H9 (cell line): ENCODE measurements around the gene FOXF1. TPM values are rescaled to one million over a fixed set of nuclear protein-coding genes. Genes with fewer than 3 reads are reported as not detected.

Experiments used
- DNase-seq: peaks from one replicate; pipeline ENCODE4 v3.0.0-alpha.2; 2017
- H2AFZ ChIP-seq: one replicate; pipeline ENCODE4 v1.6.1; 2013; ENCODE audit warnings: mild to moderate bottlenecking, low read length, control low read depth, moderate library complexity
- H2AK5ac ChIP-seq: 2 replicates; pipeline ENCODE4 v1.6.1; 2013; ENCODE audit warnings: low read length, control low read depth, mixed read lengths; ENCODE audit not compliant: insufficient read length
- H2BK120ac ChIP-seq: one replicate; pipeline ENCODE4 v1.6.1; 2013; ENCODE audit warnings: low read depth, mild to moderate bottlenecking, low read length, control low read depth, inconsistent platforms; ENCODE audit not compliant: poor library complexity, severe bottlenecking
- H2BK12ac ChIP-seq: 2 replicates; pipeline ENCODE4 v1.6.1; 2013; ENCODE audit warnings: low read length, control low read depth, mixed read lengths, low read depth; ENCODE audit not compliant: insufficient read length
- H2BK15ac ChIP-seq: 2 replicates; pipeline ENCODE4 v1.6.1; 2013; ENCODE audit warnings: low read depth, low read length, control low read depth
- H2BK20ac ChIP-seq: one replicate; pipeline ENCODE4 v1.6.1; 2013; ENCODE audit warnings: low read depth, mild to moderate bottlenecking, low read length, control low read depth, inconsistent platforms; ENCODE audit not compliant: poor library complexity, severe bottlenecking
- H2BK5ac ChIP-seq: 2 replicates; pipeline ENCODE4 v1.6.1; 2013; ENCODE audit warnings: low read length, control low read depth, mixed read lengths; ENCODE audit not compliant: insufficient read length
- H3K14ac ChIP-seq: 2 replicates; pipeline ENCODE4 v1.6.1; 2013; ENCODE audit warnings: low read length, control low read depth; ENCODE audit not compliant: insufficient read depth
- H3K18ac ChIP-seq: 2 replicates; pipeline ENCODE4 v1.6.1; 2013; ENCODE audit warnings: low read depth, mild to moderate bottlenecking, mixed read lengths, low read length, control low read depth; ENCODE audit not compliant: insufficient read length
- H3K23ac ChIP-seq: 2 replicates; pipeline ENCODE4 v1.6.1; 2013; ENCODE audit warnings: low read length, control low read depth, mixed read lengths, low read depth; ENCODE audit not compliant: insufficient read length
- H3K23me2 ChIP-seq: 2 replicates; pipeline ENCODE4 v1.6.1; 2013; ENCODE audit warnings: low read depth, mild to moderate bottlenecking, mixed read lengths, low read length, control low read depth; ENCODE audit not compliant: insufficient read length, poor library complexity, severe bottlenecking
- H3K27ac ChIP-seq: 2 replicates; pipeline ENCODE4 v1.5.1; 2013; ENCODE audit warnings: low read length, control low read depth, mixed read lengths, low read depth; ENCODE audit not compliant: insufficient read length
- H3K27me3 ChIP-seq: 2 replicates; pipeline ENCODE4 v1.6.1; 2013; ENCODE audit warnings: low read length, control low read depth, inconsistent platforms; ENCODE audit not compliant: insufficient read depth
- H3K4ac ChIP-seq: 2 replicates; pipeline ENCODE4 v1.6.1; 2013; ENCODE audit warnings: low read depth, mild to moderate bottlenecking, control low read depth, inconsistent platforms, low read length, moderate library complexity
- H3K4me1 ChIP-seq: 2 replicates; pipeline ENCODE4 v1.6.1; 2013; ENCODE audit warnings: low read length, control low read depth, inconsistent platforms; ENCODE audit not compliant: insufficient read depth
- H3K4me2 ChIP-seq: 2 replicates; pipeline ENCODE4 v1.6.1; 2013; ENCODE audit warnings: low read length, control low read depth, mixed read lengths; ENCODE audit not compliant: insufficient read length, insufficient read depth
- H3K56ac ChIP-seq: 2 replicates; pipeline ENCODE4 v1.6.1; 2013; ENCODE audit warnings: low read depth, mild to moderate bottlenecking, mixed read lengths, low read length, control low read depth; ENCODE audit not compliant: insufficient read length
- H3K79me1 ChIP-seq: 2 replicates; pipeline ENCODE4 v1.6.1; 2013; ENCODE audit warnings: low read depth, mild to moderate bottlenecking, moderate library complexity, low read length, control low read depth, inconsistent platforms; ENCODE audit not compliant: insufficient read depth, poor library complexity, severe bottlenecking
- H3K79me2 ChIP-seq: 2 replicates; pipeline ENCODE4 v1.6.1; 2013; ENCODE audit warnings: low read length, control low read depth, inconsistent platforms; ENCODE audit not compliant: insufficient read depth
- H3K9ac ChIP-seq: 2 replicates; pipeline ENCODE4 v1.6.1; 2013; ENCODE audit warnings: low read length, control low read depth, mixed read lengths; ENCODE audit not compliant: insufficient read length; ENCODE audit errors: extremely low read depth
- H3K9me3 ChIP-seq: one replicate; pipeline ENCODE4 v1.6.1; 2013; ENCODE audit warnings: low read depth, low read length, inconsistent platforms; ENCODE audit not compliant: control insufficient read depth
- H3T11ph ChIP-seq: one replicate; pipeline ENCODE4 v1.6.1; 2013; ENCODE audit warnings: mild to moderate bottlenecking, low read length, control low read depth, inconsistent platforms
- H4K20me1 ChIP-seq: one replicate; pipeline ENCODE4 v1.6.1; 2013; ENCODE audit not compliant: control insufficient read depth, insufficient read length, insufficient read depth
- H4K5ac ChIP-seq: 2 replicates; pipeline ENCODE4 v1.6.1; 2013; ENCODE audit warnings: low read depth, mild to moderate bottlenecking, mixed read lengths, low read length, control low read depth; ENCODE audit not compliant: insufficient read length
- H4K8ac ChIP-seq: replicated peaks from 2 replicates; pipeline ENCODE4 v1.6.1; 2013; ENCODE audit warnings: low read length, control low read depth, mixed read lengths, low read depth; ENCODE audit not compliant: insufficient read length
- H4K91ac ChIP-seq: 2 replicates; pipeline ENCODE4 v1.6.1; 2013; ENCODE audit warnings: low read depth, mild to moderate bottlenecking, moderate library complexity, mixed read lengths, low read length, control low read depth; ENCODE audit not compliant: insufficient read length
- H3K27ac Mint-ChIP-seq, 3 experiments: 2 replicates in 2 of 3; 3 replicates in 1 of 3; pipeline ENCODE4 v1.8.0; 2020 to 2021; ENCODE audit warnings: mixed read lengths in 3 of 3, mild to moderate bottlenecking in 1 of 3, moderate library complexity in 1 of 3
- H3K27me3 Mint-ChIP-seq: 2 replicates; pipeline ENCODE4 v1.8.0; 2021; ENCODE audit warnings: low read depth, mild to moderate bottlenecking, moderate library complexity, mixed read lengths
- H3K36me3 Mint-ChIP-seq, 3 experiments: 2 replicates in 2 of 3; 3 replicates in 1 of 3; pipeline ENCODE4 v1.8.0; 2020 to 2021; ENCODE audit warnings: low read depth in 3 of 3, mixed read lengths in 3 of 3; ENCODE audit not compliant: insufficient read depth in 1 of 3
- H3K4me1 Mint-ChIP-seq, 2 experiments: 2 replicates each; pipeline ENCODE4 v1.8.0; 2020; ENCODE audit warnings: mixed read lengths in 2 of 2
- H3K4me3 Mint-ChIP-seq, 2 experiments: 2 replicates in 1 of 2; 3 replicates in 1 of 2; pipeline ENCODE4 v1.8.0; 2020 to 2021; ENCODE audit warnings: mild to moderate bottlenecking in 2 of 2, mixed read lengths in 2 of 2, moderate library complexity in 1 of 2
- H3K9me3 Mint-ChIP-seq, 2 experiments: 2 replicates in 1 of 2; 3 replicates in 1 of 2; pipeline ENCODE4 v1.8.0; 2020; ENCODE audit warnings: mild to moderate bottlenecking in 2 of 2, mixed read lengths in 2 of 2, moderate library complexity in 1 of 2
- WGBS: extraction: QIAGEN DNeasy Blood & Tissue Kit; methylation state at CpG from one replicate; pipeline ENCODE4 v1.1.7; 2013; ENCODE audit warnings: missing lambda C conversion rate, low lambda C conversion rate, mixed read lengths; ENCODE audit not compliant: insufficient read length; ENCODE audit errors: extremely low coverage; 5-methylcytosine and 5-hydroxymethylcytosine counted together
- total RNA-seq: library from RNA; stranded (reverse); gene quantifications from 2 replicates; pipeline ENCODE4 v1.2.1, GENCODE V29; 2021
- TF ChIP-seq, protein P1 (sequence below): fragments of 200-600 bp; sonication (generic); conservative IDR thresholded peaks from 3 replicates; pipeline ENCODE4 v1.8.0; 2021; ENCODE audit warnings: antibody characterized with exemption, mild to moderate bottlenecking

The FOXF1 gene
- total RNA-seq, 1 experiment from 2014 or later, result not detected

DNA sequence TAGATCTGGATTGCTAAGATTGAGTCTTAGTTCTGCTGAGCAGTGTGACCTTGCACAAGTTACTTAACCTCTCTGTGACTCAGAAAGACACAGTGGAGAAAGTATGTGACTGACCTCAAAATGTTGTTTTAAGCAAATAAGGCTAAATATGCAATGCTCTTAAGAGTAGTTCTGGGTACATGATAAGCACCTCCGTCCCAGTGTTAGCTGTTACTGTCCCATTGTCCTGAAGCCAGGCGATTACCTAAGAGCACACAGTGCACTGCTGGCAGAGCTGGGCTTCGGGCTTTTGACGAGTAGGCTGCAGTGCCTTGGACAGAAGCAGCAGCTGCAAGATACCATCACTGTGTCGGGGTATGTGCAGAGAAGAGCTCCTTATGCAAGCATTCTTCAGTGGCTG is 32.7 kb upstream of the FOXF1 start:
- H4K91ac ChIP-seq, result no peak overlapping the region
- H3K27ac Mint-ChIP-seq, result no peak overlapping the region
- no peak overlapping the region for H3K4me2 ChIP-seq
- DNase-seq, result no peak
- H2BK5ac ChIP-seq, result no peak overlapping the region
- no peaks in the 10 kb centered on the region for H4K20me1 ChIP-seq
- H3K23me2 ChIP-seq, result no peaks in the 10 kb centered on the region
- H3K9ac ChIP-seq, result no peak overlapping the region
- H2BK15ac ChIP-seq, result no peak overlapping the region
- peaks cover 8 to 11% of the 10 kb centered on the region in 2 experiments for H3K4me1 Mint-ChIP-seq
- no peak overlapping the region for H3K23ac ChIP-seq
- no peak overlapping the region for H4K8ac ChIP-seq
- H2BK20ac ChIP-seq, result no peak overlapping the region
- no peak overlapping the region for H4K5ac ChIP-seq
- H3K9me3 Mint-ChIP-seq, result peaks cover 1 to 2% of the 10 kb centered on the region in 2 experiments; a peak in 3 of 5 replicates
- H3K4me1 ChIP-seq, result no peaks in the 10 kb centered on the region
- H2BK120ac ChIP-seq, result no peak overlapping the region
- H3K79me1 ChIP-seq, result no peaks in the 10 kb centered on the region
- no peaks in the 10 kb centered on the region for H3K9me3 ChIP-seq
- H3K18ac ChIP-seq, result no peak overlapping the region
- no peak overlapping the region for H2AK5ac ChIP-seq
- TF ChIP-seq, protein P1, sequence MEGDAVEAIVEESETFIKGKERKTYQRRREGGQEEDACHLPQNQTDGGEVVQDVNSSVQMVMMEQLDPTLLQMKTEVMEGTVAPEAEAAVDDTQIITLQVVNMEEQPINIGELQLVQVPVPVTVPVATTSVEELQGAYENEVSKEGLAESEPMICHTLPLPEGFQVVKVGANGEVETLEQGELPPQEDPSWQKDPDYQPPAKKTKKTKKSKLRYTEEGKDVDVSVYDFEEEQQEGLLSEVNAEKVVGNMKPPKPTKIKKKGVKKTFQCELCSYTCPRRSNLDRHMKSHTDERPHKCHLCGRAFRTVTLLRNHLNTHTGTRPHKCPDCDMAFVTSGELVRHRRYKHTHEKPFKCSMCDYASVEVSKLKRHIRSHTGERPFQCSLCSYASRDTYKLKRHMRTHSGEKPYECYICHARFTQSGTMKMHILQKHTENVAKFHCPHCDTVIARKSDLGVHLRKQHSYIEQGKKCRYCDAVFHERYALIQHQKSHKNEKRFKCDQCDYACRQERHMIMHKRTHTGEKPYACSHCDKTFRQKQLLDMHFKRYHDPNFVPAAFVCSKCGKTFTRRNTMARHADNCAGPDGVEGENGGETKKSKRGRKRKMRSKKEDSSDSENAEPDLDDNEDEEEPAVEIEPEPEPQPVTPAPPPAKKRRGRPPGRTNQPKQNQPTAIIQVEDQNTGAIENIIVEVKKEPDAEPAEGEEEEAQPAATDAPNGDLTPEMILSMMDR, result no peak
- no peak overlapping the region for H3K56ac ChIP-seq
- no peaks in the 10 kb centered on the region for H3K79me2 ChIP-seq
- no peak overlapping the region for H3K4ac ChIP-seq
- WGBS, result no CpG with 5 or more reads among the region's 5 CpGs
- no peak overlapping the region for H2AFZ ChIP-seq
- no peaks in the 10 kb centered on the region for H3K27me3 ChIP-seq
- no peak overlapping the region for H3K27ac ChIP-seq
- peaks cover 64% of the 10 kb centered on the region for H3K27me3 Mint-ChIP-seq
- H3K14ac ChIP-seq, result no peak overlapping the region; the same call in 1 of the 2 replicates
- peaks cover 0 to 1% (median 1%) of the 10 kb centered on the region in 3 experiments; a peak in 2 of 7 replicates for H3K36me3 Mint-ChIP-seq
- no peak overlapping the region for H3T11ph ChIP-seq
- H3K4me3 Mint-ChIP-seq, result no peak overlapping the region
- H2BK12ac ChIP-seq, result no peak overlapping the region
